A549 (cell line): ENCODE data around the gene FAM20A.

Experiments used
- CBX2 ChIP-seq: fragments of 200-600 bp; sonication (generic); IDR thresholded peaks from 2 replicates; pipeline ENCODE4 v1.6.1; 2016; ENCODE audit warnings: low read depth, mild to moderate bottlenecking, borderline replicate concordance
- CBX8 ChIP-seq: fragments of 200-600 bp; sonication (generic); IDR thresholded peaks from 2 replicates; pipeline ENCODE4 v1.6.1; 2016
- CTCF ChIP-seq: fragments of >200 bp; sonication (Bioruptor Twin); formaldehyde crosslinking; IDR thresholded peaks from 3 replicates; pipeline ENCODE4 v1.5.1; 2016
- EHMT2 ChIP-seq: fragments of 200-600 bp; sonication (generic); IDR thresholded peaks from 2 replicates; pipeline ENCODE4 v1.6.1; 2016; ENCODE audit warnings: antibody characterized with exemption, low read depth, mild to moderate bottlenecking, moderate library complexity
- ELK1 ChIP-seq: fragments of 150-350 bp; IDR thresholded peaks from 2 replicates; pipeline ENCODE4 v1.6.1; 2014; ENCODE audit warnings: low read depth, mild to moderate bottlenecking, low read length
- HDAC2 ChIP-seq: fragments of 200-600 bp; sonication (generic); IDR thresholded peaks from 2 replicates; pipeline ENCODE4 v1.6.1; 2016
- KDM1A ChIP-seq: fragments of 200-600 bp; sonication (generic); IDR thresholded peaks from 2 replicates; pipeline ENCODE4 v1.6.1; 2016; ENCODE audit warnings: low read depth, mild to moderate bottlenecking
- KDM5A ChIP-seq: fragments of 200-600 bp; sonication (generic); IDR thresholded peaks from 2 replicates; pipeline ENCODE4 v1.6.1; 2016; ENCODE audit warnings: antibody characterized with exemption, mild to moderate bottlenecking
- MAZ ChIP-seq: fragments of 150-350 bp; IDR thresholded peaks from 2 replicates; pipeline ENCODE4 v1.6.1; 2014; ENCODE audit warnings: antibody characterized with exemption, low read depth, low read length, borderline replicate concordance
- POLR2A ChIP-seq: IDR thresholded peaks from 2 replicates; pipeline ENCODE4 v1.6.1; 2012; ENCODE audit warnings: mild to moderate bottlenecking, low read length
- RAD21 ChIP-seq, 2 experiments: fragments of >200 bp in 1 of 2; sonication (Bioruptor Twin) in 1 of 2; formaldehyde crosslinking in 1 of 2; IDR thresholded peaks in 1 of 2; conservative IDR thresholded peaks in 1 of 2; 2 replicates in 1 of 2; 3 replicates in 1 of 2; pipeline ENCODE4 v1.6.1; 2012 to 2018; ENCODE audit warnings: inconsistent platforms in 1 of 2
- REST ChIP-seq: fragments of 200-600 bp; sonication (generic); IDR thresholded peaks from 2 replicates; pipeline ENCODE4 v1.6.1; 2016; ENCODE audit warnings: antibody characterized with exemption, mild to moderate bottlenecking, moderate library complexity
- RNF2 ChIP-seq: fragments of 200-600 bp; sonication (generic); IDR thresholded peaks from 2 replicates; pipeline ENCODE4 v1.6.1; 2016; ENCODE audit warnings: low read depth, mild to moderate bottlenecking, antibody characterized with exemption, moderate library complexity, borderline replicate concordance

GRCh38 chr17:68534695-68535088 is 66.5 kb downstream of the FAM20A start:
- TF ChIP-seq EHMT2 (no peak), HDAC2 (no peak), CTCF (no peak), CBX2 (no peak), POLR2A (no peak), MAZ (no peak), CBX8 (no peak), RNF2 (no peak), KDM1A (no peak), ELK1 (no peak), KDM5A (no peak), RAD21 (conservative IDR thresholded peaks at IDR 0.05 in 1 of 2, IDR thresholded peaks at IDR 0.05 in 1 of 2) (no peak), REST (no peak)
